ENCODE results near the gene DCLK3.

Gene DCLK3

GRCh38 chr3:36697229-36698001, 66.9 kb downstream of the DCLK3 start:
- H3K27ac ChIP-seq (replicated peaks): no peak overlapping the region

GRCh38 chr3:36696799-36697198, 67.6 kb downstream of the DCLK3 start:
- Histone ChIP-seq H3K27me3 (ENCODE audit: insufficient read depth, poor library complexity, severe bottlenecking) (no peaks in the 10 kb centered on the region), H3K27ac (replicated peaks) (no peak overlapping the region), H3K4me3 (replicated peaks; ENCODE audit: insufficient read depth, low read length) (no peak overlapping the region)
- TF ChIP-seq SPI1 (IDR thresholded peaks at IDR 0.05; ENCODE audit: borderline replicate concordance, low read depth): no peak
- TF ChIP-seq REST (IDR thresholded peaks at IDR 0.05; ENCODE audit: insufficient replicate concordance, low read depth): no peak
- TF ChIP-seq POLR2AphosphoS5 (IDR thresholded peaks at IDR 0.05; ENCODE audit: low read depth): no peak
- TF ChIP-seq GABPA (IDR thresholded peaks at IDR 0.05; ENCODE audit: low read depth): no peak
- TF ChIP-seq, protein P1, sequence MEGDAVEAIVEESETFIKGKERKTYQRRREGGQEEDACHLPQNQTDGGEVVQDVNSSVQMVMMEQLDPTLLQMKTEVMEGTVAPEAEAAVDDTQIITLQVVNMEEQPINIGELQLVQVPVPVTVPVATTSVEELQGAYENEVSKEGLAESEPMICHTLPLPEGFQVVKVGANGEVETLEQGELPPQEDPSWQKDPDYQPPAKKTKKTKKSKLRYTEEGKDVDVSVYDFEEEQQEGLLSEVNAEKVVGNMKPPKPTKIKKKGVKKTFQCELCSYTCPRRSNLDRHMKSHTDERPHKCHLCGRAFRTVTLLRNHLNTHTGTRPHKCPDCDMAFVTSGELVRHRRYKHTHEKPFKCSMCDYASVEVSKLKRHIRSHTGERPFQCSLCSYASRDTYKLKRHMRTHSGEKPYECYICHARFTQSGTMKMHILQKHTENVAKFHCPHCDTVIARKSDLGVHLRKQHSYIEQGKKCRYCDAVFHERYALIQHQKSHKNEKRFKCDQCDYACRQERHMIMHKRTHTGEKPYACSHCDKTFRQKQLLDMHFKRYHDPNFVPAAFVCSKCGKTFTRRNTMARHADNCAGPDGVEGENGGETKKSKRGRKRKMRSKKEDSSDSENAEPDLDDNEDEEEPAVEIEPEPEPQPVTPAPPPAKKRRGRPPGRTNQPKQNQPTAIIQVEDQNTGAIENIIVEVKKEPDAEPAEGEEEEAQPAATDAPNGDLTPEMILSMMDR (IDR thresholded peaks at IDR 0.05; ENCODE audit: insufficient read depth, low read length): no peak
- no peak for DNase-seq (ENCODE audit: low read depth in 1 of 2, low spot score in 1 of 2)

More at GRCh38 chr3:36697229-36698001, 66.9 kb downstream of the DCLK3 start:
- TF ChIP-seq, protein P1 (IDR thresholded peaks at IDR 0.05; ENCODE audit: insufficient read depth, low read length): no peak
- no peak for TF ChIP-seq POLR2AphosphoS5 (IDR thresholded peaks at IDR 0.05; ENCODE audit: low read depth)
- no peak for TF ChIP-seq REST (IDR thresholded peaks at IDR 0.05; ENCODE audit: insufficient replicate concordance, low read depth)
- Histone ChIP-seq H3K4me3 (replicated peaks; ENCODE audit: insufficient read depth, low read length) (no peak overlapping the region), H3K27me3 (ENCODE audit: insufficient read depth, poor library complexity, severe bottlenecking) (no peaks in the 10 kb centered on the region)
- no peak for DNase-seq (ENCODE audit: low read depth in 1 of 2, low spot score in 1 of 2)

- Histone ChIP-seq H3K27me3 (ENCODE audit: insufficient read depth, poor library complexity, severe bottlenecking) (no peaks in the 10 kb centered on the region), H3K27ac (replicated peaks) (no peak overlapping the region), H3K4me3 (replicated peaks; ENCODE audit: insufficient read depth, low read length) (no peak overlapping the region)
- DNase-seq (ENCODE audit: low read depth in 1 of 2, low spot score in 1 of 2): no peak
- TF ChIP-seq GABPA (IDR thresholded peaks at IDR 0.05; ENCODE audit: low read depth) (no peak), POLR2AphosphoS5 (IDR thresholded peaks at IDR 0.05; ENCODE audit: low read depth) (no peak), SPI1 (IDR thresholded peaks at IDR 0.05; ENCODE audit: borderline replicate concordance, low read depth) (no peak), REST (IDR thresholded peaks at IDR 0.05; ENCODE audit: insufficient replicate concordance, low read depth) (no peak)
- TF ChIP-seq, protein P1 (IDR thresholded peaks at IDR 0.05; ENCODE audit: insufficient read depth, low read length): no peak
These were observed 68.6 kb downstream of the DCLK3 start for GRCh38 chr3:36695769-36696137.
